B cell (primary cell): Measurements from ENCODE around the gene FKBP8. TPM values are rescaled to one million over a fixed set of nuclear protein-coding genes. Genes with fewer than 3 reads are reported as not detected.

Source experiments
- ATAC-seq: fragments of 200-7000 bp; cut with Tn5 transposase; one replicate; pipeline ENCODE4 v1.10.0; 2021; ENCODE audit warnings: low read depth, mild to moderate bottlenecking, moderate number of reproducible peaks, moderate library complexity
- CTCF ChIA-PET: fragments of 350-600 bp; sonication (Branson Sonifier 250); formaldehyde crosslinking; loops from one replicate; lab custom pipeline; 2021; ENCODE audit warnings: antibody characterized with exemption, inconsistent platforms; lab: Charles Lee
- POLR2A ChIA-PET: fragments of 350-600 bp; sonication (Branson Sonifier 250); formaldehyde crosslinking; loops from one replicate; lab custom pipeline; 2021; ENCODE audit warnings: antibody characterized with exemption; lab: Charles Lee
- DNase-seq: peaks from one replicate; pipeline ENCODE4 v3.0.0; 2013
- H2AFZ ChIP-seq: 2 replicates; pipeline ENCODE4 v1.6.1; 2012; ENCODE audit warnings: mild to moderate bottlenecking, low read depth, low read length; ENCODE audit not compliant: insufficient read depth, poor library complexity, severe bottlenecking
- H3K27ac ChIP-seq, 2 donors: 1 replicate in 1 of 2; 2 replicates in 1 of 2; pipeline ENCODE4 v1.5.1; 2012 to 2013; ENCODE audit warnings: low read length in 2 of 2, mild to moderate bottlenecking in 2 of 2, moderate library complexity in 1 of 2
- H3K27me3 ChIP-seq, 4 experiments: fragments of 200-600 bp in 1 of 4; sonication (generic) in 1 of 4; replicated peaks in 1 of 4; 1 replicate in 2 of 4; 2 replicates in 2 of 4; pipeline versions ENCODE4 v1.6.1 to v1.7.0; 2013 to 2016; ENCODE audit warnings: low read length in 3 of 4, mild to moderate bottlenecking in 2 of 4, mixed read lengths in 1 of 4, moderate library complexity in 1 of 4; ENCODE audit not compliant: insufficient read depth in 4 of 4, control insufficient read depth in 3 of 4; ENCODE audit errors: control extremely low read depth in 1 of 4
- H3K36me3 ChIP-seq, 2 experiments: replicated peaks in 1 of 2; 1 replicate in 1 of 2; 2 replicates in 1 of 2; pipeline versions ENCODE4 v1.6.1 to v1.7.1; 2013; ENCODE audit warnings: low read length in 1 of 2; ENCODE audit not compliant: insufficient read depth in 2 of 2, control insufficient read depth in 1 of 2; ENCODE audit errors: control extremely low read depth in 1 of 2, extremely low read depth in 1 of 2
- H3K4me1 ChIP-seq, 2 donors: fragments of 200-600 bp in 1 of 2; sonication (generic) in 1 of 2; 1 replicate in 1 of 2; 2 replicates in 1 of 2; pipeline versions ENCODE4 v1.5.1 to v1.6.1; 2013 to 2017; ENCODE audit warnings: low read length in 2 of 2; ENCODE audit not compliant: control insufficient read depth in 2 of 2, insufficient read depth in 2 of 2
- H3K4me2 ChIP-seq: replicated peaks from 2 replicates; pipeline ENCODE3; 2012; ENCODE audit warnings: mild to moderate bottlenecking, low read depth, low read length; ENCODE audit not compliant: poor library complexity, severe bottlenecking
- H3K4me3 ChIP-seq, 5 experiments: fragments of 200-600 bp in 1 of 5; sonication (generic) in 1 of 5; 1 replicate in 3 of 5; 2 replicates in 2 of 5; pipeline versions ENCODE4 v1.5.1 to v1.7.0; 2011 to 2016; ENCODE audit warnings: low read length in 4 of 5, mild to moderate bottlenecking in 4 of 5, low read depth in 2 of 5, control low read depth in 1 of 5, moderate library complexity in 1 of 5; ENCODE audit not compliant: insufficient read depth in 1 of 5; ENCODE audit errors: control extremely low read depth in 1 of 5, extremely low read depth in 1 of 5
- H3K79me2 ChIP-seq: fragments of 200-600 bp; sonication (generic); one replicate; pipeline ENCODE4 v1.6.0; 2016; ENCODE audit warnings: low read length; ENCODE audit not compliant: control insufficient read depth, insufficient read depth
- H3K9ac ChIP-seq: fragments of 200-600 bp; sonication (generic); 2 replicates; pipeline ENCODE4 v1.6.1; 2017; ENCODE audit warnings: mild to moderate bottlenecking, low read length, moderate library complexity
- H3K9me3 ChIP-seq, 3 donors: one replicate each; pipeline versions ENCODE4 v1.6.1 to v1.7.1; 2013; ENCODE audit warnings: low read length in 2 of 3; ENCODE audit not compliant: control insufficient read depth in 2 of 3, insufficient read depth in 1 of 3; ENCODE audit errors: control extremely low read depth in 1 of 3
- H4K20me1 ChIP-seq: 2 replicates; pipeline ENCODE4 v1.6.0; 2012; ENCODE audit warnings: mild to moderate bottlenecking, low read length; ENCODE audit not compliant: insufficient read depth, control insufficient read depth, poor library complexity, severe bottlenecking
- H3K27ac Mint-ChIP-seq: one replicate; pipeline ENCODE4 v1.8.0; 2021; ENCODE audit warnings: mixed read lengths
- H3K27me3 Mint-ChIP-seq: one replicate; pipeline ENCODE4 v1.8.0; 2021; ENCODE audit warnings: mixed read lengths
- H3K4me1 Mint-ChIP-seq: one replicate; pipeline ENCODE4 v1.8.0; 2021; ENCODE audit warnings: mixed read lengths
- H3K4me3 Mint-ChIP-seq: one replicate; pipeline ENCODE4 v1.8.0; 2021; ENCODE audit warnings: mixed read lengths
- H3K9me3 Mint-ChIP-seq: one replicate; pipeline ENCODE4 v1.8.0; 2022; ENCODE audit warnings: mixed read lengths; ENCODE audit not compliant: insufficient read depth
- CTCF ChIP-seq: fragments of 200-600 bp; IDR thresholded peaks from one replicate; pipeline ENCODE4 v1.8.0; 2022; ENCODE audit warnings: antibody characterized with exemption, mild to moderate bottlenecking
- EZH2 ChIP-seq: IDR thresholded peaks from 2 replicates; pipeline ENCODE4 v1.6.1; 2012; ENCODE audit warnings: borderline replicate concordance, low read depth, mild to moderate bottlenecking, moderate library complexity, low read length; ENCODE audit not compliant: insufficient read depth, poor library complexity, severe bottlenecking
- WGBS: methylation state at CpG from one replicate; pipeline ENCODE4 v1.1.5; 2013; ENCODE audit warnings: missing lambda C conversion rate; ENCODE audit not compliant: insufficient coverage; 5-methylcytosine and 5-hydroxymethylcytosine counted together
- intact Hi-C: fragments of 100-400 bp; cut with micrococcal nuclease; formaldehyde crosslinking; loops from one replicate; pipeline ENCODE4 v1.10.0; 2022
- polyA plus RNA-seq: library from polyadenylated mRNA; depleted of rRNA; stranded (reverse); fragments of >200 nt; gene quantifications from 2 replicates; pipeline ENCODE4 v1.2.3, GENCODE V29; 2012
- total RNA-seq, 2 donors: library from RNA; stranded (reverse); fragments of 120-200 nt in 1 of 2; gene quantifications; 1 replicate in 1 of 2; 2 replicates in 1 of 2; pipeline versions ENCODE4 v1.2.3 to v1.2.4, GENCODE V29; 2013 to 2022

FKBP8 gene
- total and polyA plus RNA-seq, 2 donors (not counting 1 experiment from before 2014, with no cell fraction given), result 148 to 163 TPM

- Histone ChIP-seq H3K36me3 (peaks cover 0 to 4% of the 10 kb centered on the region in 2 experiments), H3K4me2 (no peak overlapping the region), H4K20me1 (peaks cover 66% of the 10 kb centered on the region), H3K9ac (no peak overlapping the region), H3K27me3 (no peaks in the 10 kb centered on the region), H3K79me2 (peaks cover 80% of the 10 kb centered on the region), H3K4me1 (peaks cover 7 to 27% of the 10 kb centered on the region in 2 donors), H3K4me3 (no peak overlapping the region), H3K27ac (no peak overlapping the region), H2AFZ (no peak overlapping the region), H3K9me3 (no peaks in the 10 kb centered on the region)
- intact Hi-C loops, result no loop called here
- DNase-seq (no peak), ATAC-seq (no peak)
- no peaks in the 10 kb centered on the region for H3K9me3 Mint-ChIP-seq
- no peak overlapping the region for H3K27ac Mint-ChIP-seq
- H3K4me3 Mint-ChIP-seq, result no peak overlapping the region
- POLR2A ChIA-PET, result interaction anchor here (4.2 kb wide), 1 partner anchor 39 kb away, joined by 44 read pairs; the partner anchor contains the start of gene KXD1
- 97% methylated on average over 9 of the region's 9 CpGs for WGBS
- peaks cover 34% of the 10 kb centered on the region for H3K4me1 Mint-ChIP-seq
- no peaks in the 10 kb centered on the region for H3K27me3 Mint-ChIP-seq
- CTCF ChIA-PET, result interaction anchor here (0.9 to 4.4 kb wide), 8 partner anchors 8 to 329 kb away, joined by 3 to 32 read pairs (median 8); partner anchors contain the start of genes KXD1, REX1BD and UBA52
- no peak for TF ChIP-seq EZH2
- no peak for TF ChIP-seq CTCF
Observed at GRCh38 chr19:18518639-18519038, 24.7 kb downstream of the FKBP8 start.

GRCh38 chr19:18517606-18518005 lies 25.8 kb downstream of the FKBP8 start:
- ChIA-PET CTCF (interaction anchor here (3.9 kb wide), 1 partner anchor 72 kb away, joined by 32 read pairs; the partner anchor contains the start of gene REX1BD), POLR2A (no interaction called here)
- intact Hi-C loops, result no loop called here
- H3K4me1 Mint-ChIP-seq, result peaks cover 40% of the 10 kb centered on the region
- Histone ChIP-seq H3K27ac (no peak overlapping the region), H4K20me1 (peaks cover 74% of the 10 kb centered on the region), H3K27me3 (no peaks in the 10 kb centered on the region), H2AFZ (no peak overlapping the region), H3K4me3 (no peak overlapping the region), H3K79me2 (peaks cover 90% of the 10 kb centered on the region), H3K9me3 (no peaks in the 10 kb centered on the region), H3K4me1 (peaks cover 5 to 24% of the 10 kb centered on the region in 2 donors), H3K36me3 (peaks cover 0 to 4% of the 10 kb centered on the region in 2 experiments), H3K9ac (no peak overlapping the region), H3K4me2 (no peak overlapping the region)
- DNase-seq (no peak), ATAC-seq (no peak)
- no peak overlapping the region for H3K27ac Mint-ChIP-seq
- TF ChIP-seq EZH2 (no peak), CTCF (no peak)
- no CpG with 5 or more reads among the region's 4 CpGs for WGBS
- H3K4me3 Mint-ChIP-seq, result no peak overlapping the region
- H3K27me3 Mint-ChIP-seq, result no peaks in the 10 kb centered on the region
- H3K9me3 Mint-ChIP-seq, result no peaks in the 10 kb centered on the region
